ENCODE results near the gene CEACAM18.

Gene CEACAM18

DNA sequence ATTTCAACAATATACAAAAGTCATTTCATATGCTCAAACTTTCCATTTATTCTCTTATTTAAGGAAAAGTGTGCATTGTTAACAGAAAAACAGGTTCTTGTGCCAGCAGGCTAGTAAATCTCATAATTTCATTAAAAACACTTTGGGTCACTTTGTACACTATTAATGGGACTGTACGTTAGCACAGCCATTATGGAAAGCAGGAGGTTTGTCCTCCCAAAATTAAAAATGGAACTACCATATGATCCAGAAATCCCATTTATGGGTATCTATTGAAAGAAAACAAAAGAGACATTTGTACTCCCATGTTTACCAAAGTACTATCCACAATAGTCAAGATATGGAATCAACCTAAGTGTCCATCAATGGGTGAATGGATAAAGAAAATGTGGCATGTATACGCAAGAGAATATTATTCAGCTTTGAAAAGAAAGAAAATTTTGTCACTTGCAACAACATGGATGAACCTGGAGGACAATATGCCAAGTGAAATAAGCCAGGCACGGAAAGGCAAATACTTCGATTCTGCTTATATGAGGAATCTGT lies 61.6 kb downstream of the CEACAM18 start:
- DNase-seq: no peak

All from NCI-H2029 (cell line).